H9 (cell line): Measurements from ENCODE around the gene HSPA2. TPM values are rescaled to one million over a fixed set of nuclear protein-coding genes. Genes with fewer than 3 reads are reported as not detected.
A peak's percentile ranks its signal among the peaks of the same experiment; 100 is the strongest.

ENCODE experiments used
- DNase-seq: peaks from one replicate; pipeline ENCODE4 v3.0.0-alpha.2; 2017
- H2AFZ ChIP-seq: one replicate; pipeline ENCODE4 v1.6.1; 2013; ENCODE audit warnings: mild to moderate bottlenecking, low read length, control low read depth, moderate library complexity
- H2AK5ac ChIP-seq: 2 replicates; pipeline ENCODE4 v1.6.1; 2013; ENCODE audit warnings: low read length, control low read depth, mixed read lengths; ENCODE audit not compliant: insufficient read length
- H2BK120ac ChIP-seq: one replicate; pipeline ENCODE4 v1.6.1; 2013; ENCODE audit warnings: low read depth, mild to moderate bottlenecking, low read length, control low read depth, inconsistent platforms; ENCODE audit not compliant: poor library complexity, severe bottlenecking
- H2BK12ac ChIP-seq: 2 replicates; pipeline ENCODE4 v1.6.1; 2013; ENCODE audit warnings: low read length, control low read depth, mixed read lengths, low read depth; ENCODE audit not compliant: insufficient read length
- H2BK15ac ChIP-seq: 2 replicates; pipeline ENCODE4 v1.6.1; 2013; ENCODE audit warnings: low read depth, low read length, control low read depth
- H2BK20ac ChIP-seq: one replicate; pipeline ENCODE4 v1.6.1; 2013; ENCODE audit warnings: low read depth, mild to moderate bottlenecking, low read length, control low read depth, inconsistent platforms; ENCODE audit not compliant: poor library complexity, severe bottlenecking
- H2BK5ac ChIP-seq: 2 replicates; pipeline ENCODE4 v1.6.1; 2013; ENCODE audit warnings: low read length, control low read depth, mixed read lengths; ENCODE audit not compliant: insufficient read length
- H3K14ac ChIP-seq: 2 replicates; pipeline ENCODE4 v1.6.1; 2013; ENCODE audit warnings: low read length, control low read depth; ENCODE audit not compliant: insufficient read depth
- H3K18ac ChIP-seq: 2 replicates; pipeline ENCODE4 v1.6.1; 2013; ENCODE audit warnings: low read depth, mild to moderate bottlenecking, mixed read lengths, low read length, control low read depth; ENCODE audit not compliant: insufficient read length
- H3K23ac ChIP-seq: 2 replicates; pipeline ENCODE4 v1.6.1; 2013; ENCODE audit warnings: low read length, control low read depth, mixed read lengths, low read depth; ENCODE audit not compliant: insufficient read length
- H3K23me2 ChIP-seq: 2 replicates; pipeline ENCODE4 v1.6.1; 2013; ENCODE audit warnings: low read depth, mild to moderate bottlenecking, mixed read lengths, low read length, control low read depth; ENCODE audit not compliant: insufficient read length, poor library complexity, severe bottlenecking
- H3K27ac ChIP-seq: 2 replicates; pipeline ENCODE4 v1.5.1; 2013; ENCODE audit warnings: low read length, control low read depth, mixed read lengths, low read depth; ENCODE audit not compliant: insufficient read length
- H3K27me3 ChIP-seq: 2 replicates; pipeline ENCODE4 v1.6.1; 2013; ENCODE audit warnings: low read length, control low read depth, inconsistent platforms; ENCODE audit not compliant: insufficient read depth
- H3K4ac ChIP-seq: 2 replicates; pipeline ENCODE4 v1.6.1; 2013; ENCODE audit warnings: low read depth, mild to moderate bottlenecking, control low read depth, inconsistent platforms, low read length, moderate library complexity
- H3K4me1 ChIP-seq: 2 replicates; pipeline ENCODE4 v1.6.1; 2013; ENCODE audit warnings: low read length, control low read depth, inconsistent platforms; ENCODE audit not compliant: insufficient read depth
- H3K4me2 ChIP-seq: 2 replicates; pipeline ENCODE4 v1.6.1; 2013; ENCODE audit warnings: low read length, control low read depth, mixed read lengths; ENCODE audit not compliant: insufficient read length, insufficient read depth
- H3K56ac ChIP-seq: 2 replicates; pipeline ENCODE4 v1.6.1; 2013; ENCODE audit warnings: low read depth, mild to moderate bottlenecking, mixed read lengths, low read length, control low read depth; ENCODE audit not compliant: insufficient read length
- H3K79me1 ChIP-seq: 2 replicates; pipeline ENCODE4 v1.6.1; 2013; ENCODE audit warnings: low read depth, mild to moderate bottlenecking, moderate library complexity, low read length, control low read depth, inconsistent platforms; ENCODE audit not compliant: insufficient read depth, poor library complexity, severe bottlenecking
- H3K79me2 ChIP-seq: 2 replicates; pipeline ENCODE4 v1.6.1; 2013; ENCODE audit warnings: low read length, control low read depth, inconsistent platforms; ENCODE audit not compliant: insufficient read depth
- H3K9ac ChIP-seq: 2 replicates; pipeline ENCODE4 v1.6.1; 2013; ENCODE audit warnings: low read length, control low read depth, mixed read lengths; ENCODE audit not compliant: insufficient read length; ENCODE audit errors: extremely low read depth
- H3K9me3 ChIP-seq: one replicate; pipeline ENCODE4 v1.6.1; 2013; ENCODE audit warnings: low read depth, low read length, inconsistent platforms; ENCODE audit not compliant: control insufficient read depth
- H3T11ph ChIP-seq: one replicate; pipeline ENCODE4 v1.6.1; 2013; ENCODE audit warnings: mild to moderate bottlenecking, low read length, control low read depth, inconsistent platforms
- H4K20me1 ChIP-seq: one replicate; pipeline ENCODE4 v1.6.1; 2013; ENCODE audit not compliant: control insufficient read depth, insufficient read length, insufficient read depth
- H4K5ac ChIP-seq: 2 replicates; pipeline ENCODE4 v1.6.1; 2013; ENCODE audit warnings: low read depth, mild to moderate bottlenecking, mixed read lengths, low read length, control low read depth; ENCODE audit not compliant: insufficient read length
- H4K8ac ChIP-seq: replicated peaks from 2 replicates; pipeline ENCODE4 v1.6.1; 2013; ENCODE audit warnings: low read length, control low read depth, mixed read lengths, low read depth; ENCODE audit not compliant: insufficient read length
- H4K91ac ChIP-seq: 2 replicates; pipeline ENCODE4 v1.6.1; 2013; ENCODE audit warnings: low read depth, mild to moderate bottlenecking, moderate library complexity, mixed read lengths, low read length, control low read depth; ENCODE audit not compliant: insufficient read length
- H3K27ac Mint-ChIP-seq, 3 experiments: 2 replicates in 2 of 3; 3 replicates in 1 of 3; pipeline ENCODE4 v1.8.0; 2020 to 2021; ENCODE audit warnings: mixed read lengths in 3 of 3, mild to moderate bottlenecking in 1 of 3, moderate library complexity in 1 of 3
- H3K27me3 Mint-ChIP-seq: 2 replicates; pipeline ENCODE4 v1.8.0; 2021; ENCODE audit warnings: low read depth, mild to moderate bottlenecking, moderate library complexity, mixed read lengths
- H3K36me3 Mint-ChIP-seq, 3 experiments: 2 replicates in 2 of 3; 3 replicates in 1 of 3; pipeline ENCODE4 v1.8.0; 2020 to 2021; ENCODE audit warnings: low read depth in 3 of 3, mixed read lengths in 3 of 3; ENCODE audit not compliant: insufficient read depth in 1 of 3
- H3K4me1 Mint-ChIP-seq, 2 experiments: 2 replicates each; pipeline ENCODE4 v1.8.0; 2020; ENCODE audit warnings: mixed read lengths in 2 of 2
- H3K4me3 Mint-ChIP-seq, 2 experiments: 2 replicates in 1 of 2; 3 replicates in 1 of 2; pipeline ENCODE4 v1.8.0; 2020 to 2021; ENCODE audit warnings: mild to moderate bottlenecking in 2 of 2, mixed read lengths in 2 of 2, moderate library complexity in 1 of 2
- H3K9me3 Mint-ChIP-seq, 2 experiments: 2 replicates in 1 of 2; 3 replicates in 1 of 2; pipeline ENCODE4 v1.8.0; 2020; ENCODE audit warnings: mild to moderate bottlenecking in 2 of 2, mixed read lengths in 2 of 2, moderate library complexity in 1 of 2
- WGBS: extraction: QIAGEN DNeasy Blood & Tissue Kit; methylation state at CpG from one replicate; pipeline ENCODE4 v1.1.7; 2013; ENCODE audit warnings: missing lambda C conversion rate, low lambda C conversion rate, mixed read lengths; ENCODE audit not compliant: insufficient read length; ENCODE audit errors: extremely low coverage; 5-methylcytosine and 5-hydroxymethylcytosine counted together
- total RNA-seq: library from RNA; stranded (reverse); gene quantifications from 2 replicates; pipeline ENCODE4 v1.2.1, GENCODE V29; 2021
- TF ChIP-seq, protein P1 (sequence below): fragments of 200-600 bp; sonication (generic); conservative IDR thresholded peaks from 3 replicates; pipeline ENCODE4 v1.8.0; 2021; ENCODE audit warnings: antibody characterized with exemption, mild to moderate bottlenecking

Gene HSPA2
- total RNA-seq, 1 experiment from 2014 or later = 25.8 TPM

GRCh38 chr14:64554556-64554955 is 14.0 kb downstream of the HSPA2 start:
- Histone ChIP-seq H3K23ac (no peak overlapping the region), H3K4ac (no peak overlapping the region), H3K79me2 (no peaks in the 10 kb centered on the region), H3K56ac (no peak overlapping the region), H3K9me3 (no peaks in the 10 kb centered on the region), H3K23me2 (peaks cover 2% of the 10 kb centered on the region), H4K91ac (no peak overlapping the region), H3K4me2 (no peak overlapping the region), H2BK12ac (no peak overlapping the region), H2AFZ (no peak overlapping the region), H2BK20ac (no peak overlapping the region), H2BK5ac (no peak overlapping the region), H2BK15ac (no peak overlapping the region), H3K4me1 (no peaks in the 10 kb centered on the region), H4K20me1 (no peaks in the 10 kb centered on the region), H2BK120ac (no peak overlapping the region), H4K5ac (no peak overlapping the region), H3K18ac (no peak overlapping the region), H3T11ph (no peak overlapping the region), H3K79me1 (no peaks in the 10 kb centered on the region), H3K27ac (no peak overlapping the region), H3K27me3 (no peaks in the 10 kb centered on the region; the same call in 1 of the 2 replicates), H3K9ac (no peak overlapping the region), H4K8ac (no peak overlapping the region), H3K14ac (no peak overlapping the region), H2AK5ac (no peak overlapping the region)
- Mint-ChIP-seq H3K27me3 (peaks cover 12% of the 10 kb centered on the region), H3K36me3 (no peaks in the 10 kb centered on the region), H3K4me1 (peaks cover 6 to 12% of the 10 kb centered on the region in 2 experiments; a peak in 3 of 4 replicates), H3K9me3 (no peaks in the 10 kb centered on the region), H3K27ac (peak overlapping the region in 1 of 3 experiments; percentile 25; a peak in 1 of 7 replicates), H3K4me3 (no peak overlapping the region; a peak in 1 of 5 replicates)
- DNase-seq = no peak
- TF ChIP-seq, protein P1, sequence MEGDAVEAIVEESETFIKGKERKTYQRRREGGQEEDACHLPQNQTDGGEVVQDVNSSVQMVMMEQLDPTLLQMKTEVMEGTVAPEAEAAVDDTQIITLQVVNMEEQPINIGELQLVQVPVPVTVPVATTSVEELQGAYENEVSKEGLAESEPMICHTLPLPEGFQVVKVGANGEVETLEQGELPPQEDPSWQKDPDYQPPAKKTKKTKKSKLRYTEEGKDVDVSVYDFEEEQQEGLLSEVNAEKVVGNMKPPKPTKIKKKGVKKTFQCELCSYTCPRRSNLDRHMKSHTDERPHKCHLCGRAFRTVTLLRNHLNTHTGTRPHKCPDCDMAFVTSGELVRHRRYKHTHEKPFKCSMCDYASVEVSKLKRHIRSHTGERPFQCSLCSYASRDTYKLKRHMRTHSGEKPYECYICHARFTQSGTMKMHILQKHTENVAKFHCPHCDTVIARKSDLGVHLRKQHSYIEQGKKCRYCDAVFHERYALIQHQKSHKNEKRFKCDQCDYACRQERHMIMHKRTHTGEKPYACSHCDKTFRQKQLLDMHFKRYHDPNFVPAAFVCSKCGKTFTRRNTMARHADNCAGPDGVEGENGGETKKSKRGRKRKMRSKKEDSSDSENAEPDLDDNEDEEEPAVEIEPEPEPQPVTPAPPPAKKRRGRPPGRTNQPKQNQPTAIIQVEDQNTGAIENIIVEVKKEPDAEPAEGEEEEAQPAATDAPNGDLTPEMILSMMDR = no peak
- WGBS = no CpG with 5 or more reads among the region's 4 CpGs
